OCI-LY1 (cell line): Measurements from ENCODE around the gene MGAT5B.

Experiments
- H2AFZ ChIP-seq: fragments of 200-600 bp; sonication (generic), shearing (Covaris generic); 2 replicates; pipeline ENCODE4 v1.6.0; 2014; ENCODE audit warnings: antibody characterized with exemption, mild to moderate bottlenecking, low read length
- H3F3A ChIP-seq: fragments of 200-600 bp; sonication (generic), shearing (Covaris generic); 2 replicates; pipeline ENCODE4 v1.6.0; 2014; ENCODE audit warnings: mild to moderate bottlenecking, antibody characterized with exemption, low read length, moderate library complexity; ENCODE audit not compliant: insufficient read depth
- H3K27ac ChIP-seq: fragments of 200-600 bp; sonication (generic); 2 replicates; pipeline ENCODE4 v1.5.1; 2014; ENCODE audit warnings: low read length, mixed run types, mild to moderate bottlenecking, low read depth; ENCODE audit not compliant: poor library complexity, severe bottlenecking
- H3K27me3 ChIP-seq: fragments of 200-600 bp; sonication (generic); 2 replicates; pipeline ENCODE4 v1.6.0; 2014; ENCODE audit warnings: antibody characterized with exemption, mild to moderate bottlenecking, low read length, moderate library complexity; ENCODE audit not compliant: insufficient read depth
- H3K36me3 ChIP-seq: fragments of 200-600 bp; sonication (generic); 2 replicates; pipeline ENCODE4 v1.6.1; 2014; ENCODE audit warnings: mild to moderate bottlenecking, antibody characterized with exemption, low read length, moderate library complexity, mixed read lengths; ENCODE audit not compliant: insufficient read depth
- H3K4me1 ChIP-seq: fragments of 200-600 bp; sonication (generic); 2 replicates; pipeline ENCODE4 v1.5.1; 2014; ENCODE audit warnings: mild to moderate bottlenecking, low read length, moderate library complexity; ENCODE audit not compliant: insufficient read depth, severe bottlenecking
- H3K4me2 ChIP-seq: fragments of 200-600 bp; sonication (generic), shearing (Covaris generic); 2 replicates; pipeline ENCODE4 v1.6.1; 2014; ENCODE audit warnings: low read length
- H3K4me3 ChIP-seq: fragments of 200-600 bp; sonication (generic); 2 replicates; pipeline ENCODE4 v1.5.1; 2014; ENCODE audit warnings: low read length, low read depth, mild to moderate bottlenecking, mixed read lengths; ENCODE audit not compliant: poor library complexity, severe bottlenecking
- H3K79me2 ChIP-seq: fragments of 200-600 bp; shearing (Covaris generic); 2 replicates; pipeline ENCODE4 v1.6.1; 2016; ENCODE audit warnings: mixed run types, low read length, mixed read lengths; ENCODE audit not compliant: insufficient read depth
- H3K9ac ChIP-seq: fragments of 200-600 bp; sonication (generic), shearing (Covaris generic); 2 replicates; pipeline ENCODE4 v1.6.1; 2014; ENCODE audit warnings: mild to moderate bottlenecking, low read length, mixed read lengths
- H3K9me2 ChIP-seq: fragments of 200-600 bp; sonication (generic), shearing (Covaris generic); 2 replicates; pipeline ENCODE4 v1.6.1; 2014; ENCODE audit warnings: low read depth, mild to moderate bottlenecking, low read length, mixed read lengths
- H3K9me3 ChIP-seq: fragments of 200-600 bp; shearing (Covaris generic); 2 replicates; pipeline ENCODE4 v1.6.1; 2014; ENCODE audit warnings: low read length, mixed read lengths
- H4K20me1 ChIP-seq: fragments of 200-600 bp; sonication (generic), shearing (Covaris generic); 2 replicates; pipeline ENCODE4 v1.6.0; 2016; ENCODE audit warnings: mild to moderate bottlenecking, low read length; ENCODE audit not compliant: insufficient read depth
- CTCF ChIP-seq: fragments of 200-600 bp; sonication (generic), shearing (Covaris generic); IDR thresholded peaks from 2 replicates; pipeline ENCODE4 v1.5.1; 2017; ENCODE audit warnings: mild to moderate bottlenecking, antibody characterized with exemption, low read length, moderate library complexity, mixed read lengths
- EZH2 ChIP-seq: fragments of 200-600 bp; sonication (generic), shearing (Covaris generic); IDR thresholded peaks from 2 replicates; pipeline ENCODE4 v1.8.0; 2017; ENCODE audit warnings: borderline replicate concordance, mixed run types, mild to moderate bottlenecking, antibody characterized with exemption, low read length, moderate library complexity, mixed read lengths

Gene MGAT5B

GRCh38 chr17:76918811-76919210, 50.6 kb downstream of the MGAT5B start:
- Histone ChIP-seq H3K4me1 (no peaks in the 10 kb centered on the region), H3K4me3 (no peak overlapping the region), H3K4me2 (no peak overlapping the region), H3K9me2 (no peaks in the 10 kb centered on the region), H3K79me2 (no peaks in the 10 kb centered on the region), H3K27me3 (peaks cover 10% of the 10 kb centered on the region; the same call in 1 of the 2 replicates), H2AFZ (no peak overlapping the region), H3K9ac (no peak overlapping the region), H3F3A (no peaks in the 10 kb centered on the region), H3K36me3 (no peaks in the 10 kb centered on the region), H4K20me1 (no peaks in the 10 kb centered on the region), H3K27ac (no peak overlapping the region), H3K9me3 (no peaks in the 10 kb centered on the region)
- no peak for TF ChIP-seq CTCF
- no peak for TF ChIP-seq EZH2

GRCh38 chr17:76920364-76921139, 52.3 kb downstream of the MGAT5B start:
- Histone ChIP-seq H3F3A (no peaks in the 10 kb centered on the region), H3K4me3 (no peak overlapping the region), H3K9me2 (no peaks in the 10 kb centered on the region), H3K27ac (no peak overlapping the region), H2AFZ (no peak overlapping the region), H3K27me3 (peaks cover 10% of the 10 kb centered on the region; the same call in 1 of the 2 replicates), H3K79me2 (no peaks in the 10 kb centered on the region), H3K36me3 (no peaks in the 10 kb centered on the region), H3K4me2 (no peak overlapping the region), H3K9ac (no peak overlapping the region), H3K9me3 (no peaks in the 10 kb centered on the region), H4K20me1 (no peaks in the 10 kb centered on the region), H3K4me1 (no peaks in the 10 kb centered on the region)
- TF ChIP-seq CTCF = no peak
- no peak for TF ChIP-seq EZH2

GRCh38 chr17:76921340-76922036, 53.3 kb downstream of the MGAT5B start:
- Histone ChIP-seq H2AFZ (no peak overlapping the region), H3K4me1 (no peaks in the 10 kb centered on the region), H3K9me3 (no peaks in the 10 kb centered on the region), H3K4me3 (no peak overlapping the region), H3F3A (no peaks in the 10 kb centered on the region), H3K27ac (no peak overlapping the region), H3K9me2 (no peaks in the 10 kb centered on the region), H3K36me3 (no peaks in the 10 kb centered on the region), H3K79me2 (no peaks in the 10 kb centered on the region), H3K4me2 (no peak overlapping the region), H3K27me3 (peaks cover 5% of the 10 kb centered on the region; the same call in 1 of the 2 replicates), H4K20me1 (no peaks in the 10 kb centered on the region), H3K9ac (no peak overlapping the region)
- TF ChIP-seq CTCF (no peak), EZH2 (no peak)
